ENCODE data around the gene GALNT2. TPM values are rescaled to one million over a fixed set of nuclear protein-coding genes. Genes with fewer than 3 reads are reported as not detected.

Gene GALNT2
- total and polyA plus RNA-seq, 8 donors = 18.3 to 118 (median 57.3) TPM

- intact Hi-C loops (cut with DNase I) = no loop called here
- TF ChIP-seq CTCF (IDR thresholded peaks at IDR 0.05) = no peak
- DNase-seq (no peak), FAIRE-seq (no peak), ATAC-seq (no peak)
- 60 to 64% methylated on average over 11 of the region's 11 CpGs for WGBS, 2 donors
- Histone ChIP-seq H3K27me3 (no peaks in the 10 kb centered on the region), H3K27ac (no peak overlapping the region), H3K4me1 (peaks cover under 1 to 35% (median 1%) of the 10 kb centered on the region in 3 donors), H3K9me3 (no peaks in the 10 kb centered on the region), H3K4me3 (no peak overlapping the region), H3K36me3 (no peaks in the 10 kb centered on the region)
These were observed 64.4 kb downstream of the GALNT2 start for GRCh38 chr1:230131457-230131856.

GRCh38 chr1:230132758-230133157, 65.7 kb downstream of the GALNT2 start:
- Histone ChIP-seq H3K9me3 (no peaks in the 10 kb centered on the region), H3K4me3 (no peak overlapping the region), H3K27ac (no peak overlapping the region), H3K27me3 (no peaks in the 10 kb centered on the region), H3K36me3 (no peaks in the 10 kb centered on the region), H3K4me1 (peaks cover 7 to 42% (median 13%) of the 10 kb centered on the region in 3 donors)
- WGBS, 2 donors = 54 to 63% methylated on average over 6 of the region's 6 CpGs
- DNase-seq = no peak
- intact Hi-C loops (cut with DNase I) = no loop called here
- ATAC-seq = no peak
- no peak for TF ChIP-seq CTCF (IDR thresholded peaks at IDR 0.05)
- no peak for FAIRE-seq

- H3K27ac ChIP-seq = no peak overlapping the region
- H3K4me3 ChIP-seq = no peak overlapping the region
- H3K9me3 ChIP-seq = no peaks in the 10 kb centered on the region
- 91 to 95% methylated on average over 6 of the region's 6 CpGs for WGBS, 2 donors
- no peak for ATAC-seq
- no peak for DNase-seq
- intact Hi-C loops (cut with DNase I) = no loop called here
- H3K4me1 ChIP-seq = peaks cover 7 to 53% (median 18%) of the 10 kb centered on the region in 3 donors
- TF ChIP-seq CTCF (IDR thresholded peaks at IDR 0.05) = no peak
- FAIRE-seq = no peak
- H3K27me3 ChIP-seq = no peaks in the 10 kb centered on the region
- no peaks in the 10 kb centered on the region for H3K36me3 ChIP-seq
These were observed 68.7 kb downstream of the GALNT2 start for GRCh38 chr1:230135726-230136125.

GRCh38 chr1:230136453-230137336, 69.7 kb downstream of the GALNT2 start:
- no peak for FAIRE-seq
- no peak for DNase-seq
- no peak overlapping the region for H3K4me3 ChIP-seq
- ATAC-seq = peak in 3 of 4 donors; percentile 10 to 24 (median 16)
- peaks cover 7 to 53% (median 19%) of the 10 kb centered on the region in 3 donors for H3K4me1 ChIP-seq
- H3K36me3 ChIP-seq = no peaks in the 10 kb centered on the region
- intact Hi-C loops (cut with DNase I) = no loop called here
- H3K27me3 ChIP-seq = no peaks in the 10 kb centered on the region
- TF ChIP-seq CTCF (IDR thresholded peaks at IDR 0.05) = no peak
- H3K9me3 ChIP-seq = no peaks in the 10 kb centered on the region
- 49% methylated on average over 34 of the region's 34 CpGs for WGBS, 2 donors
- H3K27ac ChIP-seq = peak overlapping the region in 1 of 4 donors; percentile 8

GRCh38 chr1:230137337-230137815, 70.3 kb downstream of the GALNT2 start:
- no peaks in the 10 kb centered on the region for H3K27me3 ChIP-seq
- no peaks in the 10 kb centered on the region for H3K9me3 ChIP-seq
- H3K4me1 ChIP-seq = peaks cover 7 to 54% (median 19%) of the 10 kb centered on the region in 3 donors
- no peak overlapping the region for H3K4me3 ChIP-seq
- DNase-seq (no peak), FAIRE-seq (no peak), ATAC-seq (peak in 3 of 4 donors; percentile 17 to 47 (median 29))
- WGBS, 2 donors = 8 to 18% methylated on average over 4 of the region's 4 CpGs
- intact Hi-C loops (cut with DNase I) = no loop called here
- TF ChIP-seq CTCF (IDR thresholded peaks at IDR 0.05) = no peak
- peak overlapping the region in 1 of 4 donors; percentile 8 for H3K27ac ChIP-seq
- H3K36me3 ChIP-seq = no peaks in the 10 kb centered on the region

All from pancreas (tissue), 10 donors.